Caco-2 (cell line): ENCODE data around the gene CACNA1G. TPM values are rescaled to one million over a fixed set of nuclear protein-coding genes. Genes with fewer than 3 reads are reported as not detected.

Experiments
- BruUV-seq: library from RNA; stranded (reverse); fragments of 400-500 nt; replicated peaks from 2 replicates; lab custom pipeline; 2021; lab: Mats Ljungman, UMichigan
- CTCF ChIA-PET: fragments of 300-600 bp; sonication (Branson Sonifier 250); formaldehyde crosslinking; loops from one replicate; lab custom pipeline; 2022; ENCODE audit warnings: antibody characterized with exemption; lab: Charles Lee
- POLR2A ChIA-PET: fragments of 300-600 bp; sonication (Branson Sonifier 250); formaldehyde crosslinking; loops from one replicate; lab custom pipeline; 2022; ENCODE audit warnings: antibody characterized with exemption; lab: Charles Lee
- DNase-seq, 2 experiments: peaks; one replicate each; pipeline versions ENCODE4 v3.0.0 to v3.0.0-alpha.2; 2020 to 2022
- H3K27me3 ChIP-seq: replicated peaks from 2 replicates; pipeline ENCODE4 v1.6.0; 2011; ENCODE audit warnings: low read length; ENCODE audit not compliant: control insufficient read depth, insufficient read depth
- H3K36me3 ChIP-seq: 2 replicates; pipeline ENCODE4 v1.5.1; 2011; ENCODE audit warnings: low read length; ENCODE audit not compliant: control insufficient read depth, insufficient read depth
- H3K4me1 ChIP-seq: fragments of 250-450 bp; sonication (Bioruptor Pico); 2 replicates; pipeline ENCODE4 v1.5.1; 2020; ENCODE audit warnings: mild to moderate bottlenecking
- H3K4me3 ChIP-seq: 2 replicates; pipeline ENCODE4 v1.5.1; 2011; ENCODE audit warnings: low read depth, mild to moderate bottlenecking, control low read depth, low read length
- H3K9me3 ChIP-seq: fragments of 250-450 bp; sonication (Bioruptor Pico); 2 replicates; pipeline ENCODE4 v1.5.1; 2020; ENCODE audit warnings: mild to moderate bottlenecking, moderate library complexity
- H3K27ac Mint-ChIP-seq: one replicate; pipeline ENCODE4 v1.8.0; 2022; ENCODE audit warnings: mixed read lengths; ENCODE audit not compliant: unreplicated experiment
- H3K27me3 Mint-ChIP-seq: one replicate; pipeline ENCODE4 v1.8.0; 2022; ENCODE audit warnings: mixed read lengths; ENCODE audit not compliant: insufficient read depth, unreplicated experiment
- H3K36me3 Mint-ChIP-seq: one replicate; pipeline ENCODE4 v1.8.0; 2022; ENCODE audit warnings: mild to moderate bottlenecking, mixed read lengths; ENCODE audit not compliant: insufficient read depth, unreplicated experiment
- H3K4me1 Mint-ChIP-seq: one replicate; pipeline ENCODE4 v1.8.0; 2022; ENCODE audit warnings: low read depth, mixed read lengths; ENCODE audit not compliant: unreplicated experiment
- H3K4me3 Mint-ChIP-seq: one replicate; pipeline ENCODE4 v1.8.0; 2022; ENCODE audit warnings: mild to moderate bottlenecking, moderate library complexity, mixed read lengths; ENCODE audit not compliant: unreplicated experiment
- H3K9me3 Mint-ChIP-seq: one replicate; pipeline ENCODE4 v1.8.0; 2022; ENCODE audit warnings: mixed read lengths; ENCODE audit not compliant: unreplicated experiment
- CTCF ChIP-seq, 2 experiments: fragments of 200-600 bp in 1 of 2; IDR thresholded peaks; 1 replicate in 1 of 2; 2 replicates in 1 of 2; pipeline versions ENCODE4 v1.5.1 to v1.8.0; 2011 to 2022; ENCODE audit warnings: antibody characterized with exemption in 1 of 2, control low read depth in 1 of 2, inconsistent platforms in 1 of 2, low read depth in 1 of 2, low read length in 1 of 2, mild to moderate bottlenecking in 1 of 2, moderate library complexity in 1 of 2; ENCODE audit not compliant: insufficient read depth in 1 of 2, severe bottlenecking in 1 of 2, unreplicated experiment in 1 of 2
- intact Hi-C: fragments of 100-400 bp; cut with micrococcal nuclease; formaldehyde crosslinking; loops from one replicate; pipeline ENCODE4 v1.10.0; 2022; ENCODE audit not compliant: unreplicated experiment
- total RNA-seq: library from RNA; stranded (reverse); gene quantifications from 2 replicates; pipeline ENCODE4 v1.2.3, GENCODE V29; 2022

CACNA1G gene
- total RNA-seq, 1 experiment from 2014 or later, result 1.4 TPM

GRCh38 chr17:50569592-50569991 is 9.1 kb downstream of the CACNA1G start:
- H3K27me3 Mint-ChIP-seq, result peaks cover 6% of the 10 kb centered on the region
- peaks cover 3% of the 10 kb centered on the region; the same call in 1 of the 2 replicates for H3K27me3 ChIP-seq

GRCh38 chr17:50570032-50570431 is 9.5 kb downstream of the CACNA1G start:
- no TSS peak for BruUV-seq
- no peaks in the 10 kb centered on the region for H3K36me3 Mint-ChIP-seq
- intact Hi-C loops, result no loop called here
- Histone ChIP-seq H3K36me3 (no peaks in the 10 kb centered on the region), H3K9me3 (no peaks in the 10 kb centered on the region), H3K4me3 (no peak overlapping the region), H3K4me1 (no peaks in the 10 kb centered on the region), H3K27me3 (peaks cover 3% of the 10 kb centered on the region; the same call in 1 of the 2 replicates)
- ChIA-PET CTCF (interaction anchor here (0.8 to 1.0 kb wide), 3 partner anchors 15 to 58 kb away, joined by 3 to 5 read pairs (median 4); no protein-coding TSS in a partner anchor), POLR2A (interaction anchor here (0.6 kb wide), 1 partner anchor 20 kb away, joined by 3 read pairs; no protein-coding TSS in a partner anchor)
- DNase-seq, result no peak
- peaks cover 6% of the 10 kb centered on the region for H3K27me3 Mint-ChIP-seq
- no peak for TF ChIP-seq CTCF (IDR thresholded peaks at IDR 0.05; ENCODE audit: insufficient read depth in 1 of 2, low read depth in 1 of 2, low read length in 1 of 2, severe bottlenecking in 1 of 2, unreplicated experiment in 1 of 2)
- no peak overlapping the region for H3K27ac Mint-ChIP-seq
- H3K4me1 Mint-ChIP-seq, result no peaks in the 10 kb centered on the region
- no peak overlapping the region for H3K4me3 Mint-ChIP-seq
- H3K9me3 Mint-ChIP-seq, result no peaks in the 10 kb centered on the region

More at GRCh38 chr17:50569592-50569991, 9.1 kb downstream of the CACNA1G start:
- no peaks in the 10 kb centered on the region for H3K9me3 Mint-ChIP-seq
- Histone ChIP-seq H3K36me3 (no peaks in the 10 kb centered on the region), H3K4me1 (no peaks in the 10 kb centered on the region), H3K9me3 (no peaks in the 10 kb centered on the region), H3K4me3 (no peak overlapping the region)
- H3K36me3 Mint-ChIP-seq, result no peaks in the 10 kb centered on the region
- no peak for DNase-seq
- ChIA-PET CTCF (interaction anchor here (0.8 to 1.0 kb wide), 2 partner anchors 19 to 58 kb away, joined by 4 to 5 read pairs; no protein-coding TSS in a partner anchor), POLR2A (interaction anchor here (0.6 kb wide), 1 partner anchor 19 kb away, joined by 3 read pairs; no protein-coding TSS in a partner anchor)
- intact Hi-C loops, result no loop called here
- H3K27ac Mint-ChIP-seq, result no peak overlapping the region
- no peak overlapping the region for H3K4me3 Mint-ChIP-seq
- no peaks in the 10 kb centered on the region for H3K4me1 Mint-ChIP-seq
- TF ChIP-seq CTCF (IDR thresholded peaks at IDR 0.05; ENCODE audit: insufficient read depth in 1 of 2, low read depth in 1 of 2, low read length in 1 of 2, severe bottlenecking in 1 of 2, unreplicated experiment in 1 of 2), result no peak
- no TSS peak for BruUV-seq

- no peaks in the 10 kb centered on the region for H3K9me3 ChIP-seq
- no peaks in the 10 kb centered on the region for H3K4me1 ChIP-seq
- H3K27me3 ChIP-seq, result peaks cover 3% of the 10 kb centered on the region; the same call in 1 of the 2 replicates
- TF ChIP-seq CTCF (IDR thresholded peaks at IDR 0.05; ENCODE audit: insufficient read depth in 1 of 2, low read depth in 1 of 2, low read length in 1 of 2, severe bottlenecking in 1 of 2, unreplicated experiment in 1 of 2), result no peak
- H3K4me3 Mint-ChIP-seq, result no peak overlapping the region
- H3K36me3 ChIP-seq, result no peaks in the 10 kb centered on the region
- no TSS peak for BruUV-seq
- intact Hi-C loops, result no loop called here
- H3K36me3 Mint-ChIP-seq, result no peaks in the 10 kb centered on the region
- H3K9me3 Mint-ChIP-seq, result no peaks in the 10 kb centered on the region
- POLR2A ChIA-PET, result no interaction called here
- peaks cover 6% of the 10 kb centered on the region for H3K27me3 Mint-ChIP-seq
- H3K27ac Mint-ChIP-seq, result no peak overlapping the region
- CTCF ChIA-PET, result interaction anchor here (0.6 to 1.0 kb wide), 2 partner anchors 9 to 14 kb away, joined by 3 read pairs; no protein-coding TSS in a partner anchor
- H3K4me1 Mint-ChIP-seq, result no peaks in the 10 kb centered on the region
- no peak overlapping the region for H3K4me3 ChIP-seq
- DNase-seq, result no peak
Measured at GRCh38 chr17:50570528-50570927, 10.0 kb downstream of the CACNA1G start.
